ENCODE measurements around the gene RNF166. TPM values are rescaled to one million over a fixed set of nuclear protein-coding genes. Genes with fewer than 3 reads are reported as not detected.

Gene RNF166
- total RNA-seq, 1 experiment from 2014 or later: 19.8 TPM

DNA sequence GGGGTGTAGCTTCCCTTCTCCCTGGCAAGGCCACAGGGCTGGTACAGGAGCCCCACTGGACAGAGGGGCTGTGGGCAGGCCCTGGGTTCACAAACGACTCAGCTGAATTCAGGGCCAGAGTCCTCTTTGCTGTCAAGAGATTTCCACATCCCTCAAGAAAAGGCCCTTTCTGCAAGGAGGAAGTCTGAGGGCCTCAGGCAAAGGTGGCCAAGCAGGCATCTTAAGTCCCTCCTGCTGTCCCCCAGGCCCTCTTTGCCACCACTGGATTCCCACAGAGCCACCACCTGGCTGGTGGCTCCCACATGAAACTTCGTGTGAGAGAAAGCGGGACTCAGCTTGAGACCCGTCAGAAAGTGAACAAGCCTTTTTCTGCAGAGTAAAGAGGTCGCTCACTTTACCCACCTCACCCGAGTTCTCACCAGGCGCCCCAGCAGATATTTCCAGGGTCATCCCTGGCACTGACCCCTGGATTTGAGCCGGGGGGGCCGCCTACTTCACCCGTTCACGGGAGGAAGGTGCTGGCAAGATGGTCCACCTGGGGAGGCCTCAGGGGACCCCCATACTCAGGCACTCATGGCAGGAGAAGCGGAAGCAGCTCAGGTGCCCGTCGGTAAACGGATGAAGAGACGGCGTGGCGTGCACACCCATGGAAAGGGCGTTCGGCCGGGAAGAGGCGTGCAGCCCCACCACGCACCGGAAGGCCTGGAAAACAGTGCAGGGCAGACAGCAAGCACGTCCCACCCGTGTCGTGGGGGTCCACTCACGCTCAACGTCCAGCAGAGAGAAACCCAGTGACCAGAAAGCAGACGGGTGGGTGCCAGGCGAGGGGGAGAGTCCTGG is 3.6 kb downstream of the RNF166 start:
- BruUV-seq (replicated peaks): no TSS peak
- no peak overlapping the region for H3K27ac ChIP-seq (ENCODE audit: low read length)
- TF ChIP-seq SIN3A (IDR thresholded peaks at IDR 0.05; ENCODE audit: borderline replicate concordance, insufficient read depth, low read depth, low read length): no peak
- TF ChIP-seq TCF7L2 (IDR thresholded peaks at IDR 0.05; ENCODE audit: low read depth, low read length): no peak
- TF ChIP-seq, protein P1, sequence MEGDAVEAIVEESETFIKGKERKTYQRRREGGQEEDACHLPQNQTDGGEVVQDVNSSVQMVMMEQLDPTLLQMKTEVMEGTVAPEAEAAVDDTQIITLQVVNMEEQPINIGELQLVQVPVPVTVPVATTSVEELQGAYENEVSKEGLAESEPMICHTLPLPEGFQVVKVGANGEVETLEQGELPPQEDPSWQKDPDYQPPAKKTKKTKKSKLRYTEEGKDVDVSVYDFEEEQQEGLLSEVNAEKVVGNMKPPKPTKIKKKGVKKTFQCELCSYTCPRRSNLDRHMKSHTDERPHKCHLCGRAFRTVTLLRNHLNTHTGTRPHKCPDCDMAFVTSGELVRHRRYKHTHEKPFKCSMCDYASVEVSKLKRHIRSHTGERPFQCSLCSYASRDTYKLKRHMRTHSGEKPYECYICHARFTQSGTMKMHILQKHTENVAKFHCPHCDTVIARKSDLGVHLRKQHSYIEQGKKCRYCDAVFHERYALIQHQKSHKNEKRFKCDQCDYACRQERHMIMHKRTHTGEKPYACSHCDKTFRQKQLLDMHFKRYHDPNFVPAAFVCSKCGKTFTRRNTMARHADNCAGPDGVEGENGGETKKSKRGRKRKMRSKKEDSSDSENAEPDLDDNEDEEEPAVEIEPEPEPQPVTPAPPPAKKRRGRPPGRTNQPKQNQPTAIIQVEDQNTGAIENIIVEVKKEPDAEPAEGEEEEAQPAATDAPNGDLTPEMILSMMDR (IDR thresholded peaks at IDR 0.05): no peak
- TF ChIP-seq POLR2AphosphoS5 (IDR thresholded peaks at IDR 0.05; ENCODE audit: low read depth, low read length): no peak
- TF ChIP-seq, protein P2, sequence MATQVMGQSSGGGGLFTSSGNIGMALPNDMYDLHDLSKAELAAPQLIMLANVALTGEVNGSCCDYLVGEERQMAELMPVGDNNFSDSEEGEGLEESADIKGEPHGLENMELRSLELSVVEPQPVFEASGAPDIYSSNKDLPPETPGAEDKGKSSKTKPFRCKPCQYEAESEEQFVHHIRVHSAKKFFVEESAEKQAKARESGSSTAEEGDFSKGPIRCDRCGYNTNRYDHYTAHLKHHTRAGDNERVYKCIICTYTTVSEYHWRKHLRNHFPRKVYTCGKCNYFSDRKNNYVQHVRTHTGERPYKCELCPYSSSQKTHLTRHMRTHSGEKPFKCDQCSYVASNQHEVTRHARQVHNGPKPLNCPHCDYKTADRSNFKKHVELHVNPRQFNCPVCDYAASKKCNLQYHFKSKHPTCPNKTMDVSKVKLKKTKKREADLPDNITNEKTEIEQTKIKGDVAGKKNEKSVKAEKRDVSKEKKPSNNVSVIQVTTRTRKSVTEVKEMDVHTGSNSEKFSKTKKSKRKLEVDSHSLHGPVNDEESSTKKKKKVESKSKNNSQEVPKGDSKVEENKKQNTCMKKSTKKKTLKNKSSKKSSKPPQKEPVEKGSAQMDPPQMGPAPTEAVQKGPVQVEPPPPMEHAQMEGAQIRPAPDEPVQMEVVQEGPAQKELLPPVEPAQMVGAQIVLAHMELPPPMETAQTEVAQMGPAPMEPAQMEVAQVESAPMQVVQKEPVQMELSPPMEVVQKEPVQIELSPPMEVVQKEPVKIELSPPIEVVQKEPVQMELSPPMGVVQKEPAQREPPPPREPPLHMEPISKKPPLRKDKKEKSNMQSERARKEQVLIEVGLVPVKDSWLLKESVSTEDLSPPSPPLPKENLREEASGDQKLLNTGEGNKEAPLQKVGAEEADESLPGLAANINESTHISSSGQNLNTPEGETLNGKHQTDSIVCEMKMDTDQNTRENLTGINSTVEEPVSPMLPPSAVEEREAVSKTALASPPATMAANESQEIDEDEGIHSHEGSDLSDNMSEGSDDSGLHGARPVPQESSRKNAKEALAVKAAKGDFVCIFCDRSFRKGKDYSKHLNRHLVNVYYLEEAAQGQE (IDR thresholded peaks at IDR 0.05; ENCODE audit: insufficient read depth in 1 of 2, low read depth in 2 of 2, low read length in 1 of 2): no peak

DNA sequence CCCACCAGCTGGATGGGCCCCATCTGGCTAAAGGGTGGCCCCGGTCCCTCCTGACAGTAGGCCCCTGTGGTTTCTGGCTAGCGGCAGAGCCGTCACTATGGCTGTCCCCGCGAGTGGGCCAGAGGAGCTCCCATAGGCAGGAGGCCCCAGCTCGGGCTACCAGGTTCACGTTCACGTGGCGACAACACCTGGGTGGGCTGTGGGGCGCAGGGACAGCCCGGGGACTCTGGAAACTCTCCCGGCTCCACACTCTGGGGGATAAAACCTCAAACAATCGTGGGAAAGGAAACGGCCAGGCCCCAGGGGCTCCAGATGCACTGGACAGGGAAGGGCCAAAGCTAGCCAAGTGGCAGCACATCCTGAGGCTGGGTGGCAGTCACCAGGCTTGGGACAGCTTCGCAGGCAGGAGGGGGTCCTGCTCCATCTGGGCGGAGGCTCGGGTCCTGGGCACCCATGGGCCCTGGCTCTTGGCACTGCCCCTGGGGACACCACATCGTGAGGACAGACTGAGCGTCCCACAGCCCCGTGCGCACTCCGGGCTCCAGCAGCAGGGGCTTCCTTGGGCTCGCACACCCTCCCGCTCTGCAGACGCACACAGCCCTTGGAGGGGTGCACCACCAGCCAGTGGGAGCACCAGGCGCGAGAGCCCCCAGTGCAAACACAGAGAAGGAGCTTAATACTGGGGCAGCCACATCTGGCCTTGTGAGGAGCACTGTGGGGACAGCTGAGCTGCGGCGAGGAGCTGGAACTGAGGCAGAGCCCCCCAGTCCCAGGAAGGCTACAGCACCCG is 4.4 kb downstream of the RNF166 start:
- DNase-seq (ENCODE audit: low read depth, low spot score): no peak
- BruUV-seq (replicated peaks): no TSS peak
- H3K4me1 ChIP-seq (ENCODE audit: control insufficient read depth, insufficient read depth, low read length): peaks cover 4% of the 10 kb centered on the region; the same call in 1 of the 2 replicates
- no peak for TF ChIP-seq TCF7L2 (IDR thresholded peaks at IDR 0.05; ENCODE audit: low read depth, low read length)
- no peak for TF ChIP-seq SIN3A (IDR thresholded peaks at IDR 0.05; ENCODE audit: borderline replicate concordance, insufficient read depth, low read depth, low read length)
- TF ChIP-seq, protein P1 (IDR thresholded peaks at IDR 0.05): no peak
- TF ChIP-seq POLR2AphosphoS5 (IDR thresholded peaks at IDR 0.05; ENCODE audit: low read depth, low read length): no peak
- TF ChIP-seq, protein P2 (IDR thresholded peaks at IDR 0.05; ENCODE audit: insufficient read depth in 1 of 2, low read depth in 2 of 2, low read length in 1 of 2): no peak
- ATAC-seq: no peak
- H3K27me3 ChIP-seq (ENCODE audit: control insufficient read depth, insufficient read depth, low read length): no peaks in the 10 kb centered on the region
- H3K4me3 ChIP-seq (ENCODE audit: low read depth in 2 of 2, low read length in 2 of 2): no peak overlapping the region
- ChIA-PET POLR2A (no interaction called here), CTCF (no interaction called here)
- peaks cover 3% of the 10 kb centered on the region; the same call in 1 of the 2 replicates for H3K36me3 ChIP-seq (ENCODE audit: control insufficient read depth, insufficient read depth, low read length)
- in situ Hi-C loops (cut with HindIII; ENCODE audit: low pct_unique_long_range_greater_than_20kb, low sequenced_read_pairs): no loop called here
- no peak overlapping the region for H3K27ac ChIP-seq (ENCODE audit: low read length)
- no peaks in the 10 kb centered on the region for H3K9me3 ChIP-seq (ENCODE audit: control insufficient read depth, insufficient read depth, low read depth, low read length)
- intact Hi-C loops (cut with micrococcal nuclease; ENCODE audit: unreplicated experiment): no loop called here

More for the DNA sequence above, 3.6 kb downstream of the RNF166 start:
- ChIA-PET POLR2A (no interaction called here), CTCF (no interaction called here)
- Histone ChIP-seq H3K4me3 (ENCODE audit: low read depth in 2 of 2, low read length in 2 of 2) (no peak overlapping the region), H3K9me3 (ENCODE audit: control insufficient read depth, insufficient read depth, low read depth, low read length) (no peaks in the 10 kb centered on the region), H3K27me3 (ENCODE audit: control insufficient read depth, insufficient read depth, low read length) (no peaks in the 10 kb centered on the region), H3K36me3 (ENCODE audit: control insufficient read depth, insufficient read depth, low read length) (peaks cover 6% of the 10 kb centered on the region; the same call in 1 of the 2 replicates), H3K4me1 (ENCODE audit: control insufficient read depth, insufficient read depth, low read length) (peaks cover 9% of the 10 kb centered on the region)
- DNase-seq (ENCODE audit: low read depth, low spot score) (no peak), ATAC-seq (no peak)
- in situ Hi-C loops (cut with HindIII; ENCODE audit: low pct_unique_long_range_greater_than_20kb, low sequenced_read_pairs): no loop called here
- intact Hi-C loops (cut with micrococcal nuclease; ENCODE audit: unreplicated experiment): no loop called here
